Measurements from ENCODE around the gene MYL3. TPM values are rescaled to one million over a fixed set of nuclear protein-coding genes. Genes with fewer than 3 reads are reported as not detected.
A peak's percentile ranks its signal among the peaks of the same experiment; 100 is the strongest.

Gene MYL3
- total RNA-seq, 1 donor from 2014 or later, result not detected

DNA sequence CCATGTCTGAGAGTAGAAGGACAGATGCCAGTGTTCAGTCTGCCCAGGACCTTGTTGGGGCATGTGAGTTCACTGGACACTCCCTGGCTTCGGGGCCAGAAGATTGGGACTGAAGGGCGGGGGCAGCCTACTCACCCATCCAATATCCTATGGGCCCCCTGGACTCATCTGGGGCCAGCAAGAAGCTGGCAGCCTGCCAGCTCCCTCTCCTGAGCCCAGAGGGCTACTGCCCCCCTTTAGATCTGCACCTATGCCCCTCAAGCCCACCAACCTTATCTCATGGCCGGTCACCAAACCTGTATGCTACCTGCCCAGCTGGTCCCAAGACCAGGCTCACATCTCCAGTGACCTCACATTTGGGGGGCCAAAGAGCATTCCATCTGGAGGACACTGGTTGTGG, 22.4 kb upstream of the MYL3 start:
- Histone ChIP-seq H3K36me3 (ENCODE audit: control insufficient read depth, insufficient read depth, low read length) (no peaks in the 10 kb centered on the region), H3K4me3 (ENCODE audit: low read depth, low read length) (no peak overlapping the region), H3K27me3 (ENCODE audit: control insufficient read depth, insufficient read depth, low read length) (peaks cover 34% of the 10 kb centered on the region)
- FAIRE-seq (peak; percentile 47), DNase-seq (ENCODE audit: low read depth) (no peak)
- no peak for TF ChIP-seq CTCF (IDR thresholded peaks at IDR 0.05; ENCODE audit: insufficient read depth, low read length, severe bottlenecking)

DNA sequence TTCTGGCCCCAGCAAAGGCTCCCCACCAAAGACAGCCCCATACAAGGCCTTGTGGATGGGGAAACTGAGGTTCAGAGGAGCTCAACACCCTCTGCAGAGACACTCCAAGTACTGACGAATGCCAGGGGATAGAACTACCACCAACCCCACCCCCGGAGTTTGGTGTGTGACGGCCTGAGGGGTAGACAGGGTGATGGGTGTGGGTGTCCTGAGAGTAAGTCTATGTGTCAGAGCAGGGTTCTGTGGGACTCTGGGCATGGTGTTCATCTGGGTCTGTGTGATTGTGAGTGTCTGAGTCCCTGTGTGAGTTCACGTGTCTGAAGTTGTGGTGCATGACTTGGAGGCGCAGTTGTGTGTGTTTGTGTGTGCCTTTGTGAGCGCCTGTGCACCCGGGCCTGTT, 21.7 kb upstream of the MYL3 start:
- FAIRE-seq (peak; percentile 75), DNase-seq (ENCODE audit: low read depth) (no peak)
- Histone ChIP-seq H3K4me3 (ENCODE audit: low read depth, low read length) (no peak overlapping the region), H3K27me3 (ENCODE audit: control insufficient read depth, insufficient read depth, low read length) (peaks cover 34% of the 10 kb centered on the region), H3K36me3 (ENCODE audit: control insufficient read depth, insufficient read depth, low read length) (no peaks in the 10 kb centered on the region)
- TF ChIP-seq CTCF (IDR thresholded peaks at IDR 0.05; ENCODE audit: insufficient read depth, low read length, severe bottlenecking), result no peak

DNA sequence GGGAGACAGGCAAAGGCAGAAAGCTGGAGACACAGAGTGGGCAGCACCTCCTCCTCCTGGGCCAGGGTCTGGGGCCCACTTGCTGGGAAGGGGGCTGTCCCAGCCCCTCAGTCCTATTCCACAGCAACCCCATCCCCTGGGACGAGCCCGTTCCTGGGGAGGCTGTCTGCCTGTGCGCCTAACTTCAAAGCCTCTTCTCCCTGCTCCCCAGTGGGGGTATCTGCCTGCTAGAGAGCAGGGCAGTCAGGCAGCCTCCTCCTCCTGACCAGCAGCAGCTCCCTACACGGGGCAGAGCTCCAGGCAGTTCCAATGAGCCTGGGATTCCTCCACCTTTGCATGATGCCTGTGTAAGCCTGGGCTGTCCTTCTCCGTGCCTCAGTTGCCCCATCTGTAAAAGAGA, 21.2 kb upstream of the MYL3 start:
- Histone ChIP-seq H3K27me3 (ENCODE audit: control insufficient read depth, insufficient read depth, low read length) (peaks cover 34% of the 10 kb centered on the region), H3K4me3 (ENCODE audit: low read depth, low read length) (no peak overlapping the region), H3K36me3 (ENCODE audit: control insufficient read depth, insufficient read depth, low read length) (no peaks in the 10 kb centered on the region)
- DNase-seq (ENCODE audit: low read depth), result no peak
- FAIRE-seq, result no peak
- no peak for TF ChIP-seq CTCF (IDR thresholded peaks at IDR 0.05; ENCODE audit: insufficient read depth, low read length, severe bottlenecking)

- no peaks in the 10 kb centered on the region for H3K36me3 ChIP-seq (ENCODE audit: control insufficient read depth, insufficient read depth, low read length)
- no peak for TF ChIP-seq CTCF (IDR thresholded peaks at IDR 0.05; ENCODE audit: insufficient read depth, low read length, severe bottlenecking)
- no peak overlapping the region for H3K4me3 ChIP-seq (ENCODE audit: low read depth, low read length)
- DNase-seq (ENCODE audit: low read depth) (no peak), FAIRE-seq (no peak)
- H3K27me3 ChIP-seq (ENCODE audit: control insufficient read depth, insufficient read depth, low read length), result peaks cover 34% of the 10 kb centered on the region
Measured at GRCh38 chr3:46883830-46884185, 20.6 kb upstream of the MYL3 start.

GRCh38 chr3:46883054-46883829, 20.0 kb upstream of the MYL3 start:
- H3K4me3 ChIP-seq (ENCODE audit: low read depth, low read length), result no peak overlapping the region
- DNase-seq (ENCODE audit: low read depth), result no peak
- no peaks in the 10 kb centered on the region for H3K36me3 ChIP-seq (ENCODE audit: control insufficient read depth, insufficient read depth, low read length)
- no peak for TF ChIP-seq CTCF (IDR thresholded peaks at IDR 0.05; ENCODE audit: insufficient read depth, low read length, severe bottlenecking)
- FAIRE-seq, result no peak
- peaks cover 34% of the 10 kb centered on the region for H3K27me3 ChIP-seq (ENCODE audit: control insufficient read depth, insufficient read depth, low read length)

All from bronchial epithelial cell (primary cell).